ENCODE data around the gene KCTD3.

DNA sequence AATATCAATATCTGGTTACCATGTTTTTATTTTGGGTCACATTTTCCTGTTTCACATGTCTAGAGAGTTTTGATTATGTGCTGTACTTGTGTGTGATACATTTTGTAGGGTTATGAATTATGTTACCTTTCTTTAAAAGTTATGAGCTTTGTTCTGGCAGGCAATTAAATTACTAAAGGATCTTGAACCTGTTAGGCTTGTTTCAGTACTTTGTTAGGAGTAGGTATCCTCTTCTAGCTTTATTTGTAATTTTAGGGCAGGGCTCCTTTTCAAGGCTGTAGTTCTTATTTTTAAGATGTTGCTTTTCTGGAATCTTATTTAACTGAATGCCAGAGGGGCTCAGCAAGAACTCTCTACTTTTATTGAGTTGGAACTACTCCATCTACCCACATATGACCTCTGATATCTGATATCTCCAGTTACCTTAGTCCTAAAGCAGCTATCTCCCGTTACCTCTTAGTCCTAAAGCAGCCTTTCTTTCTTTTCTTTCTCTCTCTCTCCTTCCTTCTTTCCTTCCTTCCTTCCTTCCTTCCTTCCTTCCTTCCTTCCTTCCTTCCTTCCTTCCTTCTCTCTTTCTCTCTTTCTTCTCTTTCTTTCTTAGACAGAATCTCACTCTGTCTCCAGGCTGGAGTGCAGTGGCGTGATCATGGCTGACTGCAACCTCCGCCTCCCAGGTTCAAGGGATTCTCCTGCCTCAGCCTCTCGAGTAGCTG is 23.8 kb downstream of the KCTD3 start:
- TF ChIP-seq, protein P1, sequence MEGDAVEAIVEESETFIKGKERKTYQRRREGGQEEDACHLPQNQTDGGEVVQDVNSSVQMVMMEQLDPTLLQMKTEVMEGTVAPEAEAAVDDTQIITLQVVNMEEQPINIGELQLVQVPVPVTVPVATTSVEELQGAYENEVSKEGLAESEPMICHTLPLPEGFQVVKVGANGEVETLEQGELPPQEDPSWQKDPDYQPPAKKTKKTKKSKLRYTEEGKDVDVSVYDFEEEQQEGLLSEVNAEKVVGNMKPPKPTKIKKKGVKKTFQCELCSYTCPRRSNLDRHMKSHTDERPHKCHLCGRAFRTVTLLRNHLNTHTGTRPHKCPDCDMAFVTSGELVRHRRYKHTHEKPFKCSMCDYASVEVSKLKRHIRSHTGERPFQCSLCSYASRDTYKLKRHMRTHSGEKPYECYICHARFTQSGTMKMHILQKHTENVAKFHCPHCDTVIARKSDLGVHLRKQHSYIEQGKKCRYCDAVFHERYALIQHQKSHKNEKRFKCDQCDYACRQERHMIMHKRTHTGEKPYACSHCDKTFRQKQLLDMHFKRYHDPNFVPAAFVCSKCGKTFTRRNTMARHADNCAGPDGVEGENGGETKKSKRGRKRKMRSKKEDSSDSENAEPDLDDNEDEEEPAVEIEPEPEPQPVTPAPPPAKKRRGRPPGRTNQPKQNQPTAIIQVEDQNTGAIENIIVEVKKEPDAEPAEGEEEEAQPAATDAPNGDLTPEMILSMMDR (IDR thresholded peaks at IDR 0.05), result no peak
- TF ChIP-seq POLR2A (IDR thresholded peaks at IDR 0.05), result no peak

All from right lobe of liver (tissue), 4 donors.